Naive B cell (primary cell): ENCODE data around the gene ATP4B. TPM values are rescaled to one million over a fixed set of nuclear protein-coding genes. Genes with fewer than 3 reads are reported as not detected.

Experiments
- ATAC-seq, 2 donors: fragments of 150-1000 bp; cut with Tn5 transposase; 2 replicates each; pipeline ENCODE4 v1.10.0; 2021; ENCODE audit warnings: low read depth in 2 of 2, mild to moderate bottlenecking in 2 of 2, moderate library complexity in 2 of 2
- DNase-seq: peaks from one replicate; pipeline ENCODE4 v3.0.0; 2022
- H3K27ac Mint-ChIP-seq, 6 donors: one replicate each; pipeline ENCODE4 v1.8.0; 2020 to 2022; ENCODE audit warnings: mild to moderate bottlenecking in 6 of 6, mixed read lengths in 6 of 6, moderate library complexity in 5 of 6, inconsistent platforms in 2 of 6
- H3K27me3 Mint-ChIP-seq, 3 donors: one replicate each; pipeline ENCODE4 v1.8.0; 2021 to 2022; ENCODE audit warnings: mixed read lengths in 3 of 3, mild to moderate bottlenecking in 1 of 3
- H3K36me3 Mint-ChIP-seq, 2 donors: one replicate each; pipeline ENCODE4 v1.8.0; 2020 to 2022; ENCODE audit warnings: mixed read lengths in 2 of 2, inconsistent platforms in 1 of 2, mild to moderate bottlenecking in 1 of 2
- H3K4me1 Mint-ChIP-seq, 3 donors: one replicate each; pipeline ENCODE4 v1.8.0; 2020 to 2022; ENCODE audit warnings: mixed read lengths in 3 of 3, inconsistent platforms in 1 of 3, mild to moderate bottlenecking in 1 of 3, moderate library complexity in 1 of 3
- H3K4me3 Mint-ChIP-seq, 8 donors: one replicate each; pipeline ENCODE4 v1.8.0; 2020 to 2022; ENCODE audit warnings: mild to moderate bottlenecking in 8 of 8, mixed read lengths in 8 of 8, moderate library complexity in 8 of 8, inconsistent platforms in 2 of 8
- H3K9me3 Mint-ChIP-seq, 7 donors: one replicate each; pipeline ENCODE4 v1.8.0; 2020 to 2022; ENCODE audit warnings: mixed read lengths in 7 of 7, mild to moderate bottlenecking in 5 of 7, inconsistent platforms in 2 of 7, moderate library complexity in 1 of 7
- polyA plus RNA-seq, 6 donors: library from polyadenylated mRNA; unstranded; fragments of 300-500 nt; fragmentation: Illumina TruSeq; gene quantifications; one replicate each; pipeline ENCODE4 v1.2.3, GENCODE V29; 2021; ENCODE audit warnings: low read depth in 6 of 6

ATP4B gene
- polyA plus RNA-seq, 6 donors from 2014 or later: not detected

- ATAC-seq (no peak), DNase-seq (no peak)
- H3K4me1 Mint-ChIP-seq: peaks cover 0 to 4% (median 0%) of the 10 kb centered on the region in 3 donors
- no peaks in the 10 kb centered on the region for H3K9me3 Mint-ChIP-seq
- no peaks in the 10 kb centered on the region for H3K36me3 Mint-ChIP-seq
- H3K27ac Mint-ChIP-seq: no peak overlapping the region
- no peaks in the 10 kb centered on the region for H3K27me3 Mint-ChIP-seq
- H3K4me3 Mint-ChIP-seq: no peak overlapping the region
Observed at GRCh38 chr13:113653264-113654174, 4.5 kb downstream of the ATP4B start.

GRCh38 chr13:113652404-113653263 lies 5.4 kb downstream of the ATP4B start:
- Mint-ChIP-seq H3K4me3 (no peak overlapping the region), H3K36me3 (no peaks in the 10 kb centered on the region), H3K9me3 (no peaks in the 10 kb centered on the region), H3K27ac (no peak overlapping the region), H3K4me1 (peaks cover 0 to 8% (median 4%) of the 10 kb centered on the region in 3 donors), H3K27me3 (no peaks in the 10 kb centered on the region)
- ATAC-seq (no peak), DNase-seq (no peak)

- DNase-seq (no peak), ATAC-seq (no peak)
- no peak overlapping the region for H3K27ac Mint-ChIP-seq
- H3K27me3 Mint-ChIP-seq: no peaks in the 10 kb centered on the region
- H3K9me3 Mint-ChIP-seq: no peaks in the 10 kb centered on the region
- no peak overlapping the region for H3K4me3 Mint-ChIP-seq
- H3K36me3 Mint-ChIP-seq: no peaks in the 10 kb centered on the region
- peaks cover 5 to 13% (median 9%) of the 10 kb centered on the region in 3 donors for H3K4me1 Mint-ChIP-seq
Observed at GRCh38 chr13:113651511-113652403, 6.2 kb downstream of the ATP4B start.

- ATAC-seq (no peak), DNase-seq (no peak)
- Mint-ChIP-seq H3K36me3 (no peaks in the 10 kb centered on the region), H3K27ac (no peak overlapping the region), H3K9me3 (no peaks in the 10 kb centered on the region), H3K4me1 (peaks cover 9 to 19% (median 14%) of the 10 kb centered on the region in 3 donors), H3K27me3 (no peaks in the 10 kb centered on the region), H3K4me3 (no peak overlapping the region)
Observed at GRCh38 chr13:113650731-113651148, 7.3 kb downstream of the ATP4B start.

GRCh38 chr13:113650275-113650674 lies 7.7 kb downstream of the ATP4B start:
- peaks cover 9 to 19% (median 14%) of the 10 kb centered on the region in 3 donors for H3K4me1 Mint-ChIP-seq
- peak overlapping the region in 1 of 6 donors; percentile 48 for H3K27ac Mint-ChIP-seq
- H3K4me3 Mint-ChIP-seq: no peak overlapping the region
- DNase-seq: no peak
- H3K27me3 Mint-ChIP-seq: no peaks in the 10 kb centered on the region
- ATAC-seq: no peak
- H3K9me3 Mint-ChIP-seq: no peaks in the 10 kb centered on the region
- no peaks in the 10 kb centered on the region for H3K36me3 Mint-ChIP-seq

GRCh38 chr13:113649212-113649611 lies 8.8 kb downstream of the ATP4B start:
- peaks cover 10 to 19% (median 19%) of the 10 kb centered on the region in 3 donors for H3K4me1 Mint-ChIP-seq
- H3K4me3 Mint-ChIP-seq: no peak overlapping the region
- H3K9me3 Mint-ChIP-seq: no peaks in the 10 kb centered on the region
- no peaks in the 10 kb centered on the region for H3K27me3 Mint-ChIP-seq
- no peak overlapping the region for H3K27ac Mint-ChIP-seq
- ATAC-seq (no peak), DNase-seq (no peak)
- no peaks in the 10 kb centered on the region for H3K36me3 Mint-ChIP-seq

GRCh38 chr13:113648216-113648610 lies 9.8 kb downstream of the ATP4B start:
- peak overlapping the region in 2 of 6 donors; percentile 2 to 78 for H3K27ac Mint-ChIP-seq
- peaks cover 20 to 26% (median 24%) of the 10 kb centered on the region in 3 donors for H3K4me1 Mint-ChIP-seq
- no peak overlapping the region for H3K4me3 Mint-ChIP-seq
- H3K36me3 Mint-ChIP-seq: no peaks in the 10 kb centered on the region
- DNase-seq: no peak
- H3K27me3 Mint-ChIP-seq: no peaks in the 10 kb centered on the region
- no peaks in the 10 kb centered on the region for H3K9me3 Mint-ChIP-seq
- no peak for ATAC-seq

GRCh38 chr13:113647351-113648215 lies 10.4 kb downstream of the ATP4B start:
- Mint-ChIP-seq H3K4me3 (peak overlapping the region in 2 of 8 donors; percentile 51 to 53), H3K27ac (peak overlapping the region in 3 of 6 donors; percentile 33 to 61 (median 34)), H3K36me3 (no peaks in the 10 kb centered on the region), H3K9me3 (no peaks in the 10 kb centered on the region), H3K27me3 (no peaks in the 10 kb centered on the region), H3K4me1 (peaks cover 26 to 33% (median 30%) of the 10 kb centered on the region in 3 donors)
- DNase-seq: no peak
- ATAC-seq: no peak

- peaks cover 29 to 39% (median 37%) of the 10 kb centered on the region in 3 donors for H3K4me1 Mint-ChIP-seq
- no peaks in the 10 kb centered on the region for H3K9me3 Mint-ChIP-seq
- peaks cover 0 to 5% of the 10 kb centered on the region in 2 donors for H3K36me3 Mint-ChIP-seq
- peak overlapping the region in 2 of 8 donors; percentile 51 to 53 for H3K4me3 Mint-ChIP-seq
- H3K27ac Mint-ChIP-seq: peak overlapping the region in 2 of 6 donors; percentile 34 to 44
- no peak for ATAC-seq
- H3K27me3 Mint-ChIP-seq: no peaks in the 10 kb centered on the region
- DNase-seq: no peak
Observed at GRCh38 chr13:113646921-113647340, 11.1 kb downstream of the ATP4B start.

GRCh38 chr13:113646376-113646775 lies 11.6 kb downstream of the ATP4B start:
- ATAC-seq (no peak), DNase-seq (no peak)
- H3K27ac Mint-ChIP-seq: peak overlapping the region in 3 of 6 donors; percentile 7 to 49 (median 44)

GRCh38 chr13:113645329-113645728 lies 12.7 kb downstream of the ATP4B start:
- Mint-ChIP-seq H3K27ac (peak overlapping the region in 1 of 6 donors; percentile 68), H3K27me3 (no peaks in the 10 kb centered on the region), H3K4me1 (peaks cover 29 to 40% (median 38%) of the 10 kb centered on the region in 3 donors), H3K36me3 (peaks cover 0 to 7% of the 10 kb centered on the region in 2 donors), H3K4me3 (no peak overlapping the region), H3K9me3 (no peaks in the 10 kb centered on the region)
- ATAC-seq (no peak), DNase-seq (no peak)

More at GRCh38 chr13:113646376-113646775, 11.6 kb downstream of the ATP4B start:
- Mint-ChIP-seq H3K36me3 (peaks cover 0 to 7% of the 10 kb centered on the region in 2 donors), H3K27me3 (no peaks in the 10 kb centered on the region), H3K9me3 (no peaks in the 10 kb centered on the region), H3K4me3 (peak overlapping the region in 1 of 8 donors; percentile 3), H3K4me1 (peaks cover 29 to 40% (median 38%) of the 10 kb centered on the region in 3 donors)

GRCh38 chr13:113644800-113645199 lies 13.2 kb downstream of the ATP4B start:
- Mint-ChIP-seq H3K36me3 (peaks cover 0 to 7% of the 10 kb centered on the region in 2 donors), H3K27me3 (no peaks in the 10 kb centered on the region), H3K4me3 (no peak overlapping the region), H3K9me3 (no peaks in the 10 kb centered on the region), H3K27ac (no peak overlapping the region), H3K4me1 (peaks cover 29 to 40% (median 38%) of the 10 kb centered on the region in 3 donors)
- ATAC-seq (no peak), DNase-seq (no peak)
